ENCODE data around the gene MRPL24. TPM values are rescaled to one million over a fixed set of nuclear protein-coding genes. Genes with fewer than 3 reads are reported as not detected.

The MRPL24 gene
- total and polyA plus RNA-seq, 9 of the 15 experiments (the other 6 are each of a cell fraction or from before 2014, with no cell fraction given): 74.3 to 267 (median 113) TPM

GRCh38 chr1:156746728-156747631 is 6.1 kb upstream of the MRPL24 start (continued):
- TF ChIP-seq, protein P1, sequence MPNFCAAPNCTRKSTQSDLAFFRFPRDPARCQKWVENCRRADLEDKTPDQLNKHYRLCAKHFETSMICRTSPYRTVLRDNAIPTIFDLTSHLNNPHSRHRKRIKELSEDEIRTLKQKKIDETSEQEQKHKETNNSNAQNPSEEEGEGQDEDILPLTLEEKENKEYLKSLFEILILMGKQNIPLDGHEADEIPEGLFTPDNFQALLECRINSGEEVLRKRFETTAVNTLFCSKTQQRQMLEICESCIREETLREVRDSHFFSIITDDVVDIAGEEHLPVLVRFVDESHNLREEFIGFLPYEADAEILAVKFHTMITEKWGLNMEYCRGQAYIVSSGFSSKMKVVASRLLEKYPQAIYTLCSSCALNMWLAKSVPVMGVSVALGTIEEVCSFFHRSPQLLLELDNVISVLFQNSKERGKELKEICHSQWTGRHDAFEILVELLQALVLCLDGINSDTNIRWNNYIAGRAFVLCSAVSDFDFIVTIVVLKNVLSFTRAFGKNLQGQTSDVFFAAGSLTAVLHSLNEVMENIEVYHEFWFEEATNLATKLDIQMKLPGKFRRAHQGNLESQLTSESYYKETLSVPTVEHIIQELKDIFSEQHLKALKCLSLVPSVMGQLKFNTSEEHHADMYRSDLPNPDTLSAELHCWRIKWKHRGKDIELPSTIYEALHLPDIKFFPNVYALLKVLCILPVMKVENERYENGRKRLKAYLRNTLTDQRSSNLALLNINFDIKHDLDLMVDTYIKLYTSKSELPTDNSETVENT (CRISPR knock-in tag; IDR thresholded peaks at IDR 0.05): no peak
- TF ChIP-seq FOXJ2 (tag; IDR thresholded peaks at IDR 0.05): no peak; the same call in 1 of the 2 replicates
- no peak for TF ChIP-seq SMARCE1 (IDR thresholded peaks at IDR 0.05)
- no peak for TF ChIP-seq FOXM1 (IDR thresholded peaks at IDR 0.05; ENCODE audit: low read depth)
- no peak for TF ChIP-seq FOXM1 (CRISPR knock-in tag; IDR thresholded peaks at IDR 0.05; ENCODE audit: low read depth)
- TF ChIP-seq NFYB (IDR thresholded peaks at IDR 0.05; ENCODE audit: extremely low read depth, insufficient read length): no peak
- peak; percentile 46 to 92 (median 83) for TF ChIP-seq YY1 (IDR thresholded peaks at IDR 0.05; ENCODE audit: borderline replicate concordance in 1 of 3, control insufficient read depth in 1 of 3, extremely low read depth in 1 of 3, insufficient read depth in 3 of 3, insufficient read length in 1 of 3, insufficient replicate concordance in 2 of 3, low read depth in 1 of 3, low read length in 2 of 3)
- peak; percentile 62 for TF ChIP-seq RBM22 (IDR thresholded peaks at IDR 0.05; ENCODE audit: low read depth, low read length, poor library complexity, severe bottlenecking)
- peak; percentile 33 to 48 (median 37); a peak in 5 of 6 replicates for TF ChIP-seq CTCF (IDR thresholded peaks at IDR 0.05 in 2 of 3, conservative IDR thresholded peaks at IDR 0.05 in 1 of 3; ENCODE audit: insufficient read depth in 2 of 3, low read depth in 1 of 3, low read length in 3 of 3)
- TF ChIP-seq, protein P2, sequence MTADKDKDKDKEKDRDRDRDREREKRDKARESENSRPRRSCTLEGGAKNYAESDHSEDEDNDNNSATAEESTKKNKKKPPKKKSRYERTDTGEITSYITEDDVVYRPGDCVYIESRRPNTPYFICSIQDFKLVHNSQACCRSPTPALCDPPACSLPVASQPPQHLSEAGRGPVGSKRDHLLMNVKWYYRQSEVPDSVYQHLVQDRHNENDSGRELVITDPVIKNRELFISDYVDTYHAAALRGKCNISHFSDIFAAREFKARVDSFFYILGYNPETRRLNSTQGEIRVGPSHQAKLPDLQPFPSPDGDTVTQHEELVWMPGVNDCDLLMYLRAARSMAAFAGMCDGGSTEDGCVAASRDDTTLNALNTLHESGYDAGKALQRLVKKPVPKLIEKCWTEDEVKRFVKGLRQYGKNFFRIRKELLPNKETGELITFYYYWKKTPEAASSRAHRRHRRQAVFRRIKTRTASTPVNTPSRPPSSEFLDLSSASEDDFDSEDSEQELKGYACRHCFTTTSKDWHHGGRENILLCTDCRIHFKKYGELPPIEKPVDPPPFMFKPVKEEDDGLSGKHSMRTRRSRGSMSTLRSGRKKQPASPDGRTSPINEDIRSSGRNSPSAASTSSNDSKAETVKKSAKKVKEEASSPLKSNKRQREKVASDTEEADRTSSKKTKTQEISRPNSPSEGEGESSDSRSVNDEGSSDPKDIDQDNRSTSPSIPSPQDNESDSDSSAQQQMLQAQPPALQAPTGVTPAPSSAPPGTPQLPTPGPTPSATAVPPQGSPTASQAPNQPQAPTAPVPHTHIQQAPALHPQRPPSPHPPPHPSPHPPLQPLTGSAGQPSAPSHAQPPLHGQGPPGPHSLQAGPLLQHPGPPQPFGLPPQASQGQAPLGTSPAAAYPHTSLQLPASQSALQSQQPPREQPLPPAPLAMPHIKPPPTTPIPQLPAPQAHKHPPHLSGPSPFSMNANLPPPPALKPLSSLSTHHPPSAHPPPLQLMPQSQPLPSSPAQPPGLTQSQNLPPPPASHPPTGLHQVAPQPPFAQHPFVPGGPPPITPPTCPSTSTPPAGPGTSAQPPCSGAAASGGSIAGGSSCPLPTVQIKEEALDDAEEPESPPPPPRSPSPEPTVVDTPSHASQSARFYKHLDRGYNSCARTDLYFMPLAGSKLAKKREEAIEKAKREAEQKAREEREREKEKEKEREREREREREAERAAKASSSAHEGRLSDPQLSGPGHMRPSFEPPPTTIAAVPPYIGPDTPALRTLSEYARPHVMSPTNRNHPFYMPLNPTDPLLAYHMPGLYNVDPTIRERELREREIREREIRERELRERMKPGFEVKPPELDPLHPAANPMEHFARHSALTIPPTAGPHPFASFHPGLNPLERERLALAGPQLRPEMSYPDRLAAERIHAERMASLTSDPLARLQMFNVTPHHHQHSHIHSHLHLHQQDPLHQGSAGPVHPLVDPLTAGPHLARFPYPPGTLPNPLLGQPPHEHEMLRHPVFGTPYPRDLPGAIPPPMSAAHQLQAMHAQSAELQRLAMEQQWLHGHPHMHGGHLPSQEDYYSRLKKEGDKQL (CRISPR knock-in tag; IDR thresholded peaks at IDR 0.05; ENCODE audit: borderline replicate concordance): no peak
- TF ChIP-seq, protein P3, sequence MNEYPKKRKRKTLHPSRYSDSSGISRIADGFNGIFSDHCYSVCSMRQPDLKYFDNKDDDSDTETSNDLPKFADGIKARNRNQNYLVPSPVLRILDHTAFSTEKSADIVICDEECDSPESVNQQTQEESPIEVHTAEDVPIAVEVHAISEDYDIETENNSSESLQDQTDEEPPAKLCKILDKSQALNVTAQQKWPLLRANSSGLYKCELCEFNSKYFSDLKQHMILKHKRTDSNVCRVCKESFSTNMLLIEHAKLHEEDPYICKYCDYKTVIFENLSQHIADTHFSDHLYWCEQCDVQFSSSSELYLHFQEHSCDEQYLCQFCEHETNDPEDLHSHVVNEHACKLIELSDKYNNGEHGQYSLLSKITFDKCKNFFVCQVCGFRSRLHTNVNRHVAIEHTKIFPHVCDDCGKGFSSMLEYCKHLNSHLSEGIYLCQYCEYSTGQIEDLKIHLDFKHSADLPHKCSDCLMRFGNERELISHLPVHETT (CRISPR knock-in tag; conservative IDR thresholded peaks at IDR 0.05 in 1 of 2, IDR thresholded peaks at IDR 0.05 in 1 of 2): peak in 1 of 2 experiments; percentile 35; a peak in 1 of 4 replicates
- no peak for TF ChIP-seq XRCC4 (IDR thresholded peaks at IDR 0.05; ENCODE audit: extremely low read depth, insufficient read depth, insufficient read length)
